ENCODE measurements around the gene SDC3. TPM values are rescaled to one million over a fixed set of nuclear protein-coding genes. Genes with fewer than 3 reads are reported as not detected.

The SDC3 gene
- total RNA-seq, 6 experiments from 2014 or later: 13.8 to 45.7 (median 16.2) TPM

GRCh38 chr1:30927448-30927847, 18.9 kb upstream of the SDC3 start:
- 90% methylated on average over 3 of the region's 3 CpGs for WGBS (ENCODE audit: insufficient coverage, low coverage, low lambda C conversion rate, missing lambda C conversion rate)
- TF ChIP-seq CTCF (IDR thresholded peaks at IDR 0.05): no peak
- no peak for TF ChIP-seq POLR2A (IDR thresholded peaks at IDR 0.05)
- Histone ChIP-seq H3K9me3 (no peaks in the 10 kb centered on the region), H3K4me3 (no peak overlapping the region), H3K36me3 (peaks cover 0 to 6% (median 1%) of the 10 kb centered on the region in 4 donors), H3K27ac (no peak overlapping the region), H3K4me1 (peaks cover 0 to 5% (median 0%) of the 10 kb centered on the region in 4 donors), H3K27me3 (no peaks in the 10 kb centered on the region)
- ATAC-seq: no peak
- no peak for DNase-seq
- intact Hi-C loops (cut with DNase I): no loop called here

DNA sequence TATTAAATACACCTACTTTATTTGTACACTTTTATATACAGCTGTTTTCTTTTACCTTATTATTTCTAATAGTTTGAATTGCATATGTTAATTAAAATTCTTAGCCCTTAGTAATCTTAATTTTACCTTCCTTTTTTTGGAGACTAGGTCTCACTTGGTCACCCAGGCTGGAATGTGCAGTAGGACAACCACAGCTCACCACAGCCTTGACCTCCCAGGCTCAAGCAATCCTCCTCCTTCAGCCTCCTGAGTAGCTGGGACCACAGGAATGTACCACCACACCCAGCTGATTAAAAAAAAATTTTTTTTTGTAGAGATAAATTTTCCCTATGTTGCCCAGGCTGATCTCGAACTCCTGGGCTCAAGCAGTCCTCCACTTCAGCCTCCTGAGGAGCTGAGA, 15.0 kb upstream of the SDC3 start:
- no peaks in the 10 kb centered on the region for H3K4me1 ChIP-seq
- H3K27ac ChIP-seq: no peak overlapping the region
- H3K9me3 ChIP-seq: no peaks in the 10 kb centered on the region
- no peaks in the 10 kb centered on the region for H3K27me3 ChIP-seq
- TF ChIP-seq POLR2A (IDR thresholded peaks at IDR 0.05) (no peak), CTCF (IDR thresholded peaks at IDR 0.05) (no peak)
- H3K36me3 ChIP-seq: no peaks in the 10 kb centered on the region
- H3K4me3 ChIP-seq: no peak overlapping the region
- 80% methylated on average over 1 of the region's 1 CpG for WGBS (ENCODE audit: insufficient coverage, low coverage, low lambda C conversion rate, missing lambda C conversion rate)
- no peak for ATAC-seq
- DNase-seq: no peak
- intact Hi-C loops (cut with DNase I): no loop called here

DNA sequence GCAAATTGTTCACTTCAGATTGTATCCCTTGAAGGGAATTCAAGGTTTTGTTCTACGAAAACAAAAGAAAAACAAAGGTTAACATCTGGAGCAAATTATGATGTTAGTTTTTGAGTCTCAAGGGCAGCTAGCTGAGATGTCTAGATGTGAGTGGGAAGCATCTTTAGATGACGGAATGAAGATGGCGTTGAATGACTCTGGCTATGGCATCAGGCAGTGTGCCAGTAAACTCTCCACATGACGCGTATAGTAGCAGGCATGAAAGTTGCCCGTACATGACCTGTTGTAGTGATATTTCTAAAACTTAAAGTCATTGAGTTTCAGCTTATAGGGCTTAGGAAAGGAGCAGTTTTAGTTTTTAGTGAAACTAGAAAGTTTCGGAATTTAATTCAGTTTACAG, 12.3 kb upstream of the SDC3 start:
- no peaks in the 10 kb centered on the region for H3K4me1 ChIP-seq
- H3K9me3 ChIP-seq: no peaks in the 10 kb centered on the region
- H3K27ac ChIP-seq: no peak overlapping the region
- ATAC-seq: no peak
- H3K36me3 ChIP-seq: no peaks in the 10 kb centered on the region
- no peak for DNase-seq
- intact Hi-C loops (cut with DNase I): no loop called here
- H3K4me3 ChIP-seq: no peak overlapping the region
- WGBS (ENCODE audit: insufficient coverage, low coverage, low lambda C conversion rate, missing lambda C conversion rate): 66% methylated on average over 5 of the region's 7 CpGs
- H3K27me3 ChIP-seq: no peaks in the 10 kb centered on the region
- TF ChIP-seq POLR2A (IDR thresholded peaks at IDR 0.05) (no peak), CTCF (IDR thresholded peaks at IDR 0.05) (no peak)

DNA sequence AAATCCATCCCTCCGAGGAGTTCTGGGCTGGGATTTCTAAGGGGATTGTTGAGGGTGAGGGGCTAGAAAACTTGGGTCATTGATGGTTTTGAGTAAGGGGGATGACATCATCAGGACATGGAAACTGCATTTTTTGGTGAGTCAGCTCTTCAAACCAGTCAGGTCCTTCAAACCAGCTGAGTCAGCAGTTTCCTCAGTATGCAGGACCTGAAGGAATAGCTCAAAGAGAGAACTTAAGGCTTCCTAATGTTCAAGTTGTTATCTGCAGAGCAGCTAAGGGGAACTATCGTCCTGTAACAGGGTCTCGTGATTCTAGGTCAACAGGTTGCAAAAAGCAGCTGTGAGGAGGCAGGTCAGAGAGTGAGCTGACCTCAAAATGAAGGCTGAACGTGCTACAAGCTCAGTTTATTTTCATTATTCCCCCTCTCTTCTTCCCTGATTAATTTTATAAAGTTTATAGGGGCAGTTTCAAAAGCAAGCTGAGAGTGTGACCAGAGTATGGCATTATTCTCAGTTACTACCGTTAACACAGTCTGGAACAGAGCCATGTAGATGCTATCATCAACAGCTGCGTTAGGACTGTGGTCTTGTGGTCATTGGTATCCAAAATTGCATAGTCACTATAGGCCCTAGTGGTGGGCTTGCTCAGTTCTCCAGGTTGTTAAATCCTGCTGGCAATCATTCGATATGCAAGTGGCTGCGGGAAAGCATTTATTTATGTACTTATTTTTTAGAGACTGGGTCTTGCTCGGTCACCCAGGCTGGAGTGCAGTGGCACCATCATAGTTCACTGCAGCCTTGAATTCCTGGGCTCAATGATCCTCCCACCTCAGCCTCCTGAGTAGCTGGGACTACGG, 10.7 kb upstream of the SDC3 start:
- intact Hi-C loops (cut with DNase I): loop anchor here in 1 of 2 donors (10.0 kb wide), 1 partner anchor 194 kb away; the partner anchor contains the start of gene MATN1
- TF ChIP-seq CTCF (IDR thresholded peaks at IDR 0.05) (no peak), POLR2A (IDR thresholded peaks at IDR 0.05) (no peak)
- no peak overlapping the region for H3K4me3 ChIP-seq
- DNase-seq (peak in 1 of 3 donors; percentile 23), ATAC-seq (peak; percentile 37 to 68 (median 56))
- 52% methylated on average over 8 of the region's 10 CpGs for WGBS (ENCODE audit: insufficient coverage, low coverage, low lambda C conversion rate, missing lambda C conversion rate)
- no peaks in the 10 kb centered on the region for H3K4me1 ChIP-seq
- peak overlapping the region in 1 of 3 donors; percentile 29 for H3K27ac ChIP-seq
- no peaks in the 10 kb centered on the region for H3K27me3 ChIP-seq
- no peaks in the 10 kb centered on the region for H3K36me3 ChIP-seq
- no peaks in the 10 kb centered on the region for H3K9me3 ChIP-seq

Data from right lobe of liver (tissue), 6 donors.